Right hindlimb (tissue), 1 donor: ENCODE data around the gene SLC25A30.
"Not testable (repeated sequence)": the region's sequence is repeated elsewhere in the genome, so short reads cannot be mapped to it uniquely, and the experiment has no call there.

Experiments used
- DNase-seq: peaks from one replicate; pipeline ENCODE4 v3.0.0-alpha.2; 2018

SLC25A30 gene

DNA sequence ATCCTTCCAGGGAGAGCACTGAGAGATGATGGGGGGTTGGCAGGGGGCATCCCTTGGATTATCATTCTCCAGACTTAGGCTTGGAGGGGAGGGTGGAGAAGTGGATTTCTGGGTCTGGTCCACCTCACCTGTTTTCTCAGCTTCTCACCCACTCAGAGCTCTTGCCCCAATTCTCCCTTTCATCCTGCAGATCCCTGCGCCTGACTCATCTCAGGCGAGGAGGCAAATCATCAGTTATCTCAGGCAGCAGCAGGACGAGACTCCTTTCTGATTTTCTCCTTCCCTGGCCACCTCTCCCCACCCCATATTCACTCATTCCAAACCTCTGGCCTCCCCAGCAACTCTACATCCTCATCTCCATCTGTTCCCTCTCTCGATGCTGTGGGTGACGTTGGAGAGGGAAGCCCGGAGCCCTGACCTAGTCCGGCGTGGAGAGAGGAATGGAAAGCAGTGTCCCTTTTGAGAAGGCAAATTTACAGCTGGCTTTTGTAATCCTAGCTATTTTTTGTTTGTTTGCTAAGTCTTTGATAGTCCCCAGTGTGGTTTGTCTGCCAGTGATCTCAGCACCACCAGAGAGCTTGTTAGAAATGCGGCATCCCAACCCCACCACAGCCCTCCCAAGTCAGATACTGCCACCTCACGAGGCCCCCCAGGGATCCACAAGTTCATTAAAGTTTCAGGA, 53.2 kb downstream of the SLC25A30 start:
- no peak for DNase-seq

DNA sequence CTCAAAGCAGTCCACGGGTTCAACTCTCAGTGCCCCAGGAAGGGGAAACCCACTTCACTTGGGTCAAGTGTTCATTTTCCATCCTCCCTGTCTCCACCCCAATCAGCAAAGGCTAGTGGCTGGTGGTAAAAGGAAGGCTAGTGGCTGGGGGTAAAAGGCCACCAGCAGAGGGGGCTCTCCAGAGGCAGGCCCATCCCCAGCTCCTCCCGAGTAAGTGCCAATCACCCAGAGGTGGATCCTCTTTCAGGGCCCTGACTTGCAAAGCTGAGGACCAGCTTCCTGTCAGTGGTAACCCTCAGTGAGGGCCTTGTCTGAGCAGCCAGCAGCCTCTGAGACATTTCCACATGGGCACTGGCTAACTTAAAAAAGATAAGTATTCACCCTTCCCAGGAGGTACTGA, 55.2 kb downstream of the SLC25A30 start:
- DNase-seq, result no peak

DNA sequence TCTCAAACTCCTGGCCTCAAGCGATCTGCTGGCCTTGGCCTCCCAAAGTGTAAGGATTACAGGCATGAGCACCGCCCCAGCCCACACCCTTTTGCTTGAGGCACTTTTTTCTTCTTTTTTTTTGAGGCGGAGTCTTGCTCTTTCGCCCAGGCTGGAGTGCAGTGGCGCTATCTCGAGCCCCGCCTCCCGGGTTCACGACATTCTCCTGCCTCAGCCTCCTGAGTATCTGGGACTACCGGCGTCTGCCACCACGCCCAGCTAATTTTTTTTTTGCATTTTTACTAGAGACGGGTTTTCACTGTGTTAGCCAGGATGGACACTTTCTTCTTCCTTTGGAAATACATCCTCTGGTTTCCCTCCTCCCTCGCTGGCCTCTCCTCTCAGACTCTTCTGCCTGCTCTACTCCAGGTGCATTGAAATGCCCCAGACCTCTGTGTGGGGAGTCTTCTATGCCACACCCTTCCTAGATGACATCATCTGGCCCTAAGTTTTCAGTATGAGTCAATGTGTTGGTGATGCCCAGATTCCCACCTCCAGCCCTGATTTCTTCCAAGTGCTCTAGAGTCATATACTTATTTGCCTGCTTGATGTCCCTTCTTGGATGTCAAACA, 56.5 kb downstream of the SLC25A30 start:
- DNase-seq, result no peak

- DNase-seq, result no peak
Observed at GRCh38 chr13:45356966-45357672, 61.1 kb downstream of the SLC25A30 start.

- no peak for DNase-seq
Observed at GRCh38 chr13:45353895-45354294, 64.3 kb downstream of the SLC25A30 start.

DNA sequence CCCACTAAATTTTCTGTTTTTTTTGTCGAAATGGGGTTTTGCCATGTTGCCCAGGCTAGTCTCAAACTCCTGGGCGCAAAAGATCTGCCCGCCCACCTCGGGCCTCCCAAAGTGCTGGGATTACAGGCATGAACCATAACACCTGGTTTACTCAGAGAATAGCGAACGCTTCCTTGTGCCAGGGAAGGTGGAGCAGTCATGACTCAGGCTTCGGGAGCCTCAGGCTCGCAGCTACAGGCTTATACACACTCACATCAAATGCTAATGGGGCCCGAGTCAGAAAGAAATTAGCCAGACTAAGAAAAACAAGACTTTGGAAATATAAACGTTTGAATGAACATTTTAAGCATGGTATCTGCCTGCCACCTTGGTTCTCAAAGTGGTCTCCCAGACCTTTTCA, 66.1 kb downstream of the SLC25A30 start:
- DNase-seq, result no peak

GRCh38 chr13:45350152-45350551, 68.0 kb downstream of the SLC25A30 start:
- DNase-seq, result no peak

GRCh38 chr13:45349438-45349837, 68.7 kb downstream of the SLC25A30 start:
- DNase-seq, result no peak

GRCh38 chr13:45344064-45344463, 74.1 kb downstream of the SLC25A30 start:
- DNase-seq, result not testable (repeated sequence)
